Measurements from ENCODE around the gene SIRT5. TPM values are rescaled to one million over a fixed set of nuclear protein-coding genes. Genes with fewer than 3 reads are reported as not detected.

SIRT5 gene
- total RNA-seq, 1 donor from 2014 or later = 58.0 TPM

GRCh38 chr6:13574149-13574570 lies 241 bp upstream of the SIRT5 start:
- Histone ChIP-seq H3K36me3 (no peaks in the 10 kb centered on the region), H3K4me3 (peak overlapping the region; percentile 83), H3K27me3 (ENCODE audit: low read depth) (no peaks in the 10 kb centered on the region), H3K4me1 (peaks cover 38% of the 10 kb centered on the region), H3K9me3 (replicated peaks) (no peaks in the 10 kb centered on the region), H3K27ac (replicated peaks) (peak overlapping the region; percentile 99)
- intact Hi-C loops (cut with micrococcal nuclease) = no loop called here
- DNase-seq = peak; percentile 92
- peak; percentile 63 for TF ChIP-seq CTCF (IDR thresholded peaks at IDR 0.05; ENCODE audit: borderline replicate concordance)

DNA sequence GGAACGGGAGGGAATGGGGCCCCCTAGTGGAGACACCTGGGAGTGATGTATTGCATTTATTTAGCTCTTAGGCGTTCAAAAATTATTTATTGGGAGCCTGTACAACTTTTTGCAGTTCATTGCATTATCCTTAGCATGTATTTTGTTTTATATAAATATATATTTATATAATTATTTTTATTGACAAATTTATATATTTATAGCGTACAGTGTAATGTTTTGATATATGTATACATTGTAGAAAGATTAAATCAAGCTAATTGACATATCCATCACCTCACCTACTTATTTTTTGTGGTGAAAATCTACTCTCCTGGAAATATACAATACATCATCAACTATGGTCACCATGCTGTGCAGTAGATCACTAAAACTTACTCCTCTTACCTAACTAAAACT lies 975 bp downstream of the SIRT5 start:
- peak overlapping the region; percentile 99 for H3K27ac ChIP-seq (replicated peaks)
- peak overlapping the region; percentile 83 for H3K4me3 ChIP-seq
- H3K36me3 ChIP-seq = peaks cover 7% of the 10 kb centered on the region
- H3K4me1 ChIP-seq = peaks cover 38% of the 10 kb centered on the region
- DNase-seq = no peak
- TF ChIP-seq CTCF (IDR thresholded peaks at IDR 0.05; ENCODE audit: borderline replicate concordance) = peak; percentile 85
- H3K27me3 ChIP-seq (ENCODE audit: low read depth) = no peaks in the 10 kb centered on the region
- intact Hi-C loops (cut with micrococcal nuclease) = no loop called here
- no peaks in the 10 kb centered on the region for H3K9me3 ChIP-seq (replicated peaks)

DNA sequence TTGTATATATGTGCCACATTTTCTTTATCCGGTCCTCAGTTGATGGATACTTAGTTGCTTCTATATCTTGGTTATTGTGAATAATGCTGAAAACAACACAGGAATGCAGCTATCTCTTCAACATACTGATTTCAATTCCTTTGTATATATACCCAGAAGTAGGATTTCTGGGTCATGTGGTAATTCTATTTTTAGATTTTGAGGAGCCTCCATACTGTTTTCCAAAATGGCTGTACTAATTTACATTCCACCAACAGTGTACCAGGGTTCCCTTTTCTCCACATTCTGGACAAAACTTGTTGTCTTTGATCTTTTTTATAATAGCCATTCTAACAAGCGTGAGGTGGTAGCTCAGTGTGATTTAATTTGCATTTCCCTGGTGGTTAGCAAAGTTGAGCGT lies 1.6 kb downstream of the SIRT5 start:
- DNase-seq = no peak
- intact Hi-C loops (cut with micrococcal nuclease) = no loop called here
- H3K27ac ChIP-seq (replicated peaks) = peak overlapping the region; percentile 99

GRCh38 chr6:13577926-13578325 lies 3.5 kb downstream of the SIRT5 start:
- intact Hi-C loops (cut with micrococcal nuclease) = no loop called here
- H3K27me3 ChIP-seq (ENCODE audit: low read depth) = no peaks in the 10 kb centered on the region
- no peak for TF ChIP-seq CTCF (IDR thresholded peaks at IDR 0.05; ENCODE audit: borderline replicate concordance)
- H3K9me3 ChIP-seq (replicated peaks) = no peaks in the 10 kb centered on the region
- peaks cover 33% of the 10 kb centered on the region for H3K4me1 ChIP-seq
- no peak for DNase-seq
- peak overlapping the region; percentile 87 for H3K27ac ChIP-seq (replicated peaks)
- H3K4me3 ChIP-seq = no peak overlapping the region
- peaks cover 22% of the 10 kb centered on the region for H3K36me3 ChIP-seq

More for the DNA sequence above, 1.6 kb downstream of the SIRT5 start:
- TF ChIP-seq CTCF (IDR thresholded peaks at IDR 0.05; ENCODE audit: borderline replicate concordance) = no peak
- Histone ChIP-seq H3K27me3 (ENCODE audit: low read depth) (no peaks in the 10 kb centered on the region), H3K4me1 (peaks cover 38% of the 10 kb centered on the region), H3K4me3 (no peak overlapping the region), H3K9me3 (replicated peaks) (no peaks in the 10 kb centered on the region), H3K36me3 (peaks cover 12% of the 10 kb centered on the region)

- Histone ChIP-seq H3K4me1 (peaks cover 19% of the 10 kb centered on the region), H3K9me3 (replicated peaks) (no peaks in the 10 kb centered on the region), H3K27ac (replicated peaks) (peak overlapping the region; percentile 87), H3K36me3 (peaks cover 32% of the 10 kb centered on the region), H3K27me3 (ENCODE audit: low read depth) (no peaks in the 10 kb centered on the region), H3K4me3 (no peak overlapping the region)
- TF ChIP-seq CTCF (IDR thresholded peaks at IDR 0.05; ENCODE audit: borderline replicate concordance) = no peak
- intact Hi-C loops (cut with micrococcal nuclease) = no loop called here
- no peak for DNase-seq
These were observed 5.5 kb downstream of the SIRT5 start for GRCh38 chr6:13579911-13580310.

Measured in left ventricle myocardium inferior (tissue), 1 donor.